K562 (cell line): ENCODE data around the gene NDC1. TPM values are rescaled to one million over a fixed set of nuclear protein-coding genes. Genes with fewer than 3 reads are reported as not detected.

Experiments used
- BHLHE40 ChIP-seq: IDR thresholded peaks from 2 replicates; pipeline ENCODE4 v1.6.1; 2011; ENCODE audit warnings: low read length, improper control_type of control experiment
- CBFA2T3 ChIP-seq: fragments of 450-650 bp; IDR thresholded peaks from 2 replicates; pipeline ENCODE4 v1.6.1; 2017
- DIDO1 ChIP-seq: fragments of 450-650 bp; IDR thresholded peaks from 2 replicates; pipeline ENCODE4 v1.6.1; 2016; ENCODE audit warnings: low read depth, missing biosample characterization, missing genetic modification characterization
- KLF1 ChIP-seq: fragments of 450-650 bp; IDR thresholded peaks from 2 replicates; pipeline ENCODE4 v1.6.1; 2016; ENCODE audit warnings: missing genetic modification characterization, missing compliant biosample characterization
- MGA ChIP-seq: fragments of 450-650 bp; IDR thresholded peaks from 2 replicates; pipeline ENCODE4 v1.6.1; 2016; ENCODE audit warnings: mild to moderate bottlenecking, moderate library complexity
- NR4A1 ChIP-seq, 2 experiments: fragments of 250-450 bp in 1 of 2; fragments of 450-650 bp in 1 of 2; sonication (Bioruptor Pico) in 1 of 2; IDR thresholded peaks; 2 replicates each; pipeline versions ENCODE4 v1.4.0 to v1.6.1; 2016 to 2020; ENCODE audit warnings: mild to moderate bottlenecking in 2 of 2, missing compliant biosample characterization in 1 of 2, missing genetic modification characterization in 1 of 2, moderate library complexity in 1 of 2
- ZNF655 ChIP-seq: fragments of 250-450 bp; sonication (Bioruptor Pico); IDR thresholded peaks from 2 replicates; pipeline ENCODE4 v1.5.0; 2021
- ZNF780A ChIP-seq: fragments of 250-450 bp; sonication (Bioruptor Pico); IDR thresholded peaks from 2 replicates; pipeline ENCODE4 v1.5.0; 2021; ENCODE audit warnings: mild to moderate bottlenecking
- polyA plus RNA-seq, 8 experiments: library from polyadenylated mRNA; depleted of rRNA in 4 of 8; stranded (reverse) in 5 of 8; unstranded in 3 of 8; fragments of >200 nt; fragmentation: Nextera tagmentation in 2 of 8; fragmentation: Illumina TruSeq in 1 of 8; extraction: Ambion mirVana in 2 of 8; extraction: Trizol in 1 of 8; gene quantifications; 2 replicates each; pipeline versions ENCODE4 v1.2.1 to v1.2.3, GENCODE V29; 2011 to 2014; ENCODE audit warnings: inconsistent platforms in 1 of 8, missing spikeins in 1 of 8
- total RNA-seq, 7 experiments: library from RNA; depleted of rRNA in 6 of 7; stranded (reverse); fragments of >200 nt in 6 of 7; fragmentation: Illumina TruSeq in 2 of 7; extraction: Trizol in 2 of 7; gene quantifications; 2 replicates each; pipeline versions ENCODE4 v1.2.1 to v1.2.3, GENCODE V29; 2011 to 2021; ENCODE audit warnings: low replicate concordance in 1 of 7
- TF ChIP-seq, protein P1 (sequence below): fragments of 200-800 bp; sonication (Bioruptor generic); IDR thresholded peaks from 2 replicates; pipeline ENCODE4 v1.6.1; 2016; ENCODE audit warnings: missing genetic modification characterization, missing compliant biosample characterization

The NDC1 gene
- total and polyA plus RNA-seq, 9 of the 15 experiments (the other 6 are each of a cell fraction or from before 2014, with no cell fraction given), result 26.9 to 102 (median 64.5) TPM

GRCh38 chr1:53837924-53838653, at the start of gene NDC1 (continued):
- peak; percentile 87 for TF ChIP-seq MGA
- TF ChIP-seq CBFA2T3, result no peak
- TF ChIP-seq BHLHE40, result peak; percentile 84
- 0 out of 2 replicates have a peak, but pooled peaks have one; percentile 48 for TF ChIP-seq NR4A1 (CRISPR knock-in tag; IDR thresholded peaks at IDR 0.05)
- TF ChIP-seq NR4A1 (tag; IDR thresholded peaks at IDR 0.05), result peak; percentile 95
- no peak for TF ChIP-seq ZNF780A (CRISPR knock-in tag)
- TF ChIP-seq, protein P1, sequence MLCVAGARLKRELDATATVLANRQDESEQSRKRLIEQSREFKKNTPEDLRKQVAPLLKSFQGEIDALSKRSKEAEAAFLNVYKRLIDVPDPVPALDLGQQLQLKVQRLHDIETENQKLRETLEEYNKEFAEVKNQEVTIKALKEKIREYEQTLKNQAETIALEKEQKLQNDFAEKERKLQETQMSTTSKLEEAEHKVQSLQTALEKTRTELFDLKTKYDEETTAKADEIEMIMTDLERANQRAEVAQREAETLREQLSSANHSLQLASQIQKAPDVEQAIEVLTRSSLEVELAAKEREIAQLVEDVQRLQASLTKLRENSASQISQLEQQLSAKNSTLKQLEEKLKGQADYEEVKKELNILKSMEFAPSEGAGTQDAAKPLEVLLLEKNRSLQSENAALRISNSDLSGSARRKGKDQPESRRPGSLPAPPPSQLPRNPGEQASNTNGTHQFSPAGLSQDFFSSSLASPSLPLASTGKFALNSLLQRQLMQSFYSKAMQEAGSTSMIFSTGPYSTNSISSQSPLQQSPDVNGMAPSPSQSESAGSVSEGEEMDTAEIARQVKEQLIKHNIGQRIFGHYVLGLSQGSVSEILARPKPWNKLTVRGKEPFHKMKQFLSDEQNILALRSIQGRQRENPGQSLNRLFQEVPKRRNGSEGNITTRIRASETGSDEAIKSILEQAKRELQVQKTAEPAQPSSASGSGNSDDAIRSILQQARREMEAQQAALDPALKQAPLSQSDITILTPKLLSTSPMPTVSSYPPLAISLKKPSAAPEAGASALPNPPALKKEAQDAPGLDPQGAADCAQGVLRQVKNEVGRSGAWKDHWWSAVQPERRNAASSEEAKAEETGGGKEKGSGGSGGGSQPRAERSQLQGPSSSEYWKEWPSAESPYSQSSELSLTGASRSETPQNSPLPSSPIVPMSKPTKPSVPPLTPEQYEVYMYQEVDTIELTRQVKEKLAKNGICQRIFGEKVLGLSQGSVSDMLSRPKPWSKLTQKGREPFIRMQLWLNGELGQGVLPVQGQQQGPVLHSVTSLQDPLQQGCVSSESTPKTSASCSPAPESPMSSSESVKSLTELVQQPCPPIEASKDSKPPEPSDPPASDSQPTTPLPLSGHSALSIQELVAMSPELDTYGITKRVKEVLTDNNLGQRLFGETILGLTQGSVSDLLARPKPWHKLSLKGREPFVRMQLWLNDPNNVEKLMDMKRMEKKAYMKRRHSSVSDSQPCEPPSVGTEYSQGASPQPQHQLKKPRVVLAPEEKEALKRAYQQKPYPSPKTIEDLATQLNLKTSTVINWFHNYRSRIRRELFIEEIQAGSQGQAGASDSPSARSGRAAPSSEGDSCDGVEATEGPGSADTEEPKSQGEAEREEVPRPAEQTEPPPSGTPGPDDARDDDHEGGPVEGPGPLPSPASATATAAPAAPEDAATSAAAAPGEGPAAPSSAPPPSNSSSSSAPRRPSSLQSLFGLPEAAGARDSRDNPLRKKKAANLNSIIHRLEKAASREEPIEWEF (CRISPR knock-in tag), result no peak
- peak; percentile 76 for TF ChIP-seq KLF1 (tag)
- TF ChIP-seq DIDO1, result peak; percentile 95
- TF ChIP-seq ZNF655, result no peak
